HEK293 (cell line): Measurements from ENCODE around the gene ARHGAP33.
A peak's percentile ranks its signal among the peaks of the same experiment; 100 is the strongest.

Experiments used
- CTCF ChIA-PET: fragments of 350-600 bp; formaldehyde crosslinking; extraction: SDS; loops from one replicate; lab custom pipeline; 2021; ENCODE audit warnings: antibody characterized with exemption; lab: Yijun Ruan, JAX
- POLR2A ChIA-PET: fragments of 300-600 bp; formaldehyde crosslinking; extraction: SDS; loops from one replicate; lab custom pipeline; 2020; ENCODE audit warnings: antibody characterized with exemption, inconsistent platforms; lab: Yijun Ruan, JAX
- H3K27ac ChIP-seq: fragments of 200-500 bp; sonication (Bioruptor generic); 2 replicates; pipeline ENCODE4 v1.5.1; 2014; ENCODE audit warnings: low read depth, low read length, control low read depth, inconsistent platforms; ENCODE audit errors: extremely low read depth
- H3K36me3 ChIP-seq, 2 experiments: fragments of 200-500 bp in 1 of 2; sonication (Bioruptor generic) in 1 of 2; 1 replicate in 1 of 2; 2 replicates in 1 of 2; pipeline ENCODE4 v1.5.1; 2014 to 2017; ENCODE audit warnings: inconsistent platforms in 2 of 2, low read length in 2 of 2; ENCODE audit not compliant: control insufficient read depth in 2 of 2, insufficient read depth in 1 of 2
- H3K4me1 ChIP-seq: fragments of 200-500 bp; sonication (Bioruptor generic); 2 replicates; pipeline ENCODE4 v1.5.1; 2014; ENCODE audit warnings: mild to moderate bottlenecking, low read length, inconsistent platforms; ENCODE audit not compliant: control insufficient read depth, insufficient read depth
- H3K4me3 ChIP-seq: 2 replicates; pipeline ENCODE4 v1.5.1; 2011; ENCODE audit warnings: low read depth, mild to moderate bottlenecking, control low read depth, low read length, moderate library complexity
- H3K9me3 ChIP-seq: fragments of 200-500 bp; sonication (Bioruptor generic); 2 replicates; pipeline ENCODE4 v1.5.1; 2014; ENCODE audit warnings: low read depth, low read length, inconsistent platforms; ENCODE audit not compliant: control insufficient read depth, insufficient read depth
- FEZF1 ChIP-seq: fragments of 450-650 bp; formaldehyde crosslinking; IDR thresholded peaks from 2 replicates; pipeline ENCODE4 v1.5.1; 2016; ENCODE audit warnings: missing biosample characterization, missing genetic modification characterization
- GFI1B ChIP-seq: fragments of 450-650 bp; formaldehyde crosslinking; IDR thresholded peaks from 2 replicates; pipeline ENCODE4 v1.5.1; 2016; ENCODE audit warnings: missing biosample characterization, missing genetic modification characterization
- GLIS1 ChIP-seq: fragments of 450-650 bp; formaldehyde crosslinking; IDR thresholded peaks from 2 replicates; pipeline ENCODE4 v1.5.1; 2016; ENCODE audit warnings: missing biosample characterization, missing genetic modification characterization
- GLIS2 ChIP-seq: fragments of 450-650 bp; formaldehyde crosslinking; IDR thresholded peaks from 2 replicates; pipeline ENCODE4 v1.5.1; 2016; ENCODE audit warnings: missing biosample characterization, missing genetic modification characterization
- SCRT2 ChIP-seq: fragments of 450-650 bp; formaldehyde crosslinking; IDR thresholded peaks from 2 replicates; pipeline ENCODE4 v1.5.1; 2016; ENCODE audit warnings: missing biosample characterization, missing genetic modification characterization
- ZBTB1 ChIP-seq: fragments of 450-650 bp; formaldehyde crosslinking; IDR thresholded peaks from 2 replicates; pipeline ENCODE4 v1.5.1; 2016; ENCODE audit warnings: missing biosample characterization, missing genetic modification characterization
- ZFP41 ChIP-seq: fragments of 450-650 bp; formaldehyde crosslinking; IDR thresholded peaks from 2 replicates; pipeline ENCODE4 v1.5.1; 2016; ENCODE audit warnings: missing biosample characterization, missing genetic modification characterization, borderline replicate concordance
- ZNF155 ChIP-seq: fragments of 450-650 bp; formaldehyde crosslinking; IDR thresholded peaks from 2 replicates; pipeline ENCODE4 v1.5.1; 2016; ENCODE audit warnings: missing biosample characterization, missing genetic modification characterization
- ZNF19 ChIP-seq: fragments of 450-650 bp; formaldehyde crosslinking; IDR thresholded peaks from 2 replicates; pipeline ENCODE4; 2016; ENCODE audit warnings: missing biosample characterization, missing genetic modification characterization, low read depth
- ZNF202 ChIP-seq: fragments of 450-650 bp; formaldehyde crosslinking; IDR thresholded peaks from 2 replicates; pipeline ENCODE4 v1.5.1; 2016; ENCODE audit warnings: missing biosample characterization, missing genetic modification characterization, borderline replicate concordance
- ZNF514 ChIP-seq: fragments of 450-650 bp; formaldehyde crosslinking; IDR thresholded peaks from 2 replicates; pipeline ENCODE4 v1.5.1; 2016; ENCODE audit warnings: missing biosample characterization, missing genetic modification characterization
- ZNF530 ChIP-seq: fragments of 450-650 bp; formaldehyde crosslinking; IDR thresholded peaks from 2 replicates; pipeline ENCODE4 v1.5.1; 2016; ENCODE audit warnings: low read depth, missing biosample characterization, missing genetic modification characterization
- ZNF777 ChIP-seq: fragments of 450-650 bp; formaldehyde crosslinking; IDR thresholded peaks from 2 replicates; pipeline ENCODE4 v1.5.1; 2017; ENCODE audit warnings: missing biosample characterization, missing genetic modification characterization, borderline replicate concordance
- TF ChIP-seq, protein P1 (sequence below): fragments of 450-650 bp; formaldehyde crosslinking; IDR thresholded peaks from 2 replicates; pipeline ENCODE4 v1.5.1; 2016; ENCODE audit warnings: missing biosample characterization, missing genetic modification characterization, low read depth
- TF ChIP-seq, protein P2 (sequence below): fragments of 450-650 bp; formaldehyde crosslinking; optimal IDR thresholded peaks from 2 replicates; pipeline ENCODE3; 2016; ENCODE audit warnings: missing biosample characterization, mild to moderate bottlenecking, missing genetic modification characterization
- TF ChIP-seq, protein P3 (sequence below): fragments of 450-650 bp; formaldehyde crosslinking; IDR thresholded peaks from 2 replicates; pipeline ENCODE4 v1.5.1; 2016; ENCODE audit warnings: missing biosample characterization, missing genetic modification characterization, borderline replicate concordance
- TF ChIP-seq, protein P4 (sequence below): fragments of 450-650 bp; formaldehyde crosslinking; IDR thresholded peaks from 2 replicates; pipeline ENCODE4 v1.5.1; 2016; ENCODE audit warnings: missing biosample characterization, missing genetic modification characterization

The ARHGAP33 gene

DNA sequence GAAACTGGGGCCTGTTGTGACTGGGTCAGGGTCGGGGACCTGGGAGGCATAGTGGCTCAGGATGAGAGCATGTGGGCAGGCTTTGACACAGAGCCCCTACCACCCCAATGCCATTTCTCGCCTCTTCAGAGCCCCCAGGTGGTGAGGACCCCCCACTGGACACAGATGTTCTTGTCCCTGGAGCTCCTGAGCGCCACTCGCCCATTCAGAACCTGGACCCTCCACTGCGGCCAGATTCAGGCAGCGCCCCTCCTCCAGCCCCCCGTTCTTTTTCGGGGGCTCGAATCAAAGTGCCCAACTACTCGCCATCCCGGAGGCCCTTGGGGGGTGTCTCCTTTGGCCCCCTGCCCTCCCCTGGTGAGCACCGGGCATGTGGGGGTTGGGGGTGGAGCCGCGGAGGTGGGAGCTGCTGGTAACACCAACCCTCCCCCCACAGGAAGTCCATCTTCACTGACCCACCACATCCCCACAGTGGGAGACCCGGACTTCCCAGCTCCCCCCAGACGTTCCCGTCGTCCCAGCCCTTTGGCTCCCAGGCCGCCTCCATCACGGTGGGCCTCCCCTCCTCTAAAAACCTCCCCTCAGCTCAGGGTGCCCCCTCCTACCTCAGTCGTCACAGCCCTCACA, 43.5 kb upstream of the ARHGAP33 start:
- no peak overlapping the region for H3K27ac ChIP-seq
- POLR2A ChIA-PET = interaction anchor here (0.5 to 13.6 kb wide), 4 partner anchors 6 to 90 kb away, joined by 4 to 204 read pairs (median 10); partner anchors contain the start of genes LIN37, PSENEN and U2AF1L4
- no peaks in the 10 kb centered on the region for H3K4me1 ChIP-seq
- H3K36me3 ChIP-seq = peaks cover 95 to 97% of the 10 kb centered on the region in 2 experiments
- H3K4me3 ChIP-seq = no peak overlapping the region
- no peaks in the 10 kb centered on the region for H3K9me3 ChIP-seq
- CTCF ChIA-PET = interaction anchor here (0.5 kb wide), 1 partner anchor 487 kb away, joined by 3 read pairs; no protein-coding TSS in a partner anchor
- TF ChIP-seq GLIS2 (tag by site-specific recombination) (peak; percentile 56), ZNF530 (tag by site-specific recombination) (no peak), GLIS1 (tag by site-specific recombination) (peak; percentile 38; the same call in 1 of the 2 replicates)

DNA sequence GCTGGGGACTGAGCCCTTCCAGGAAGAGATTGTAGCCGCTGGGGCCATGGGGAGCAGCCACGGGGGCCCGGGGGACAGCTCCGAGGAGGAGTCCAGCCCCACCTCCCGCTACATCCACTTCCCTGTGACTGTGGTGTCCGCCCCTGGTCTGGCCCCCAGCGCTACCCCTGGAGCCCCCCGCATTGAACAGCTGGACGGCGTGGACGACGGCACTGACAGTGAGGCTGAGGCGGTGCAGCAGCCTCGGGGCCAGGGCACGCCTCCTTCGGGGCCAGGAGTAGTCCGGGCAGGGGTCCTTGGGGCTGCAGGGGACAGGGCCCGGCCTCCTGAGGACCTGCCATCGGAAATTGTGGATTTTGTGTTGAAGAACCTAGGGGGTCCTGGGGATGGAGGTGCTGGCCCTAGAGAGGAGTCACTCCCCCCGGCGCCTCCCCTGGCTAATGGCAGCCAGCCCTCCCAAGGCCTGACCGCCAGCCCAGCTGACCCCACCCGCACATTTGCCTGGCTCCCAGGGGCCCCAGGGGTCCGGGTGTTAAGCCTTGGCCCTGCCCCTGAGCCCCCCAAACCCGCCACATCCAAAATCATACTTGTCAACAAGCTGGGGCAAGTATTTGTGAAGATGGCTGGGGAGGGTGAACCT, 42.7 kb upstream of the ARHGAP33 start:
- no peak overlapping the region for H3K4me3 ChIP-seq
- H3K36me3 ChIP-seq = peaks cover 95 to 97% of the 10 kb centered on the region in 2 experiments
- TF ChIP-seq, protein P1, sequence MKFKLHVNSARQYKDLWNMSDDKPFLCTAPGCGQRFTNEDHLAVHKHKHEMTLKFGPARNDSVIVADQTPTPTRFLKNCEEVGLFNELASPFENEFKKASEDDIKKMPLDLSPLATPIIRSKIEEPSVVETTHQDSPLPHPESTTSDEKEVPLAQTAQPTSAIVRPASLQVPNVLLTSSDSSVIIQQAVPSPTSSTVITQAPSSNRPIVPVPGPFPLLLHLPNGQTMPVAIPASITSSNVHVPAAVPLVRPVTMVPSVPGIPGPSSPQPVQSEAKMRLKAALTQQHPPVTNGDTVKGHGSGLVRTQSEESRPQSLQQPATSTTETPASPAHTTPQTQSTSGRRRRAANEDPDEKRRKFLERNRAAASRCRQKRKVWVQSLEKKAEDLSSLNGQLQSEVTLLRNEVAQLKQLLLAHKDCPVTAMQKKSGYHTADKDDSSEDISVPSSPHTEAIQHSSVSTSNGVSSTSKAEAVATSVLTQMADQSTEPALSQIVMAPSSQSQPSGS (tag by site-specific recombination) = no peak
- TF ChIP-seq FEZF1 (tag by site-specific recombination) (no peak), GFI1B (tag by site-specific recombination) (no peak), SCRT2 (tag by site-specific recombination) (no peak), ZNF514 (tag by site-specific recombination) (no peak), ZNF155 (no peak), ZFP41 (tag by site-specific recombination) (no peak), ZNF777 (tag by site-specific recombination) (no peak), ZBTB1 (tag by site-specific recombination) (no peak), ZNF19 (tag by site-specific recombination) (no peak), ZNF202 (no peak)
- TF ChIP-seq, protein P2, sequence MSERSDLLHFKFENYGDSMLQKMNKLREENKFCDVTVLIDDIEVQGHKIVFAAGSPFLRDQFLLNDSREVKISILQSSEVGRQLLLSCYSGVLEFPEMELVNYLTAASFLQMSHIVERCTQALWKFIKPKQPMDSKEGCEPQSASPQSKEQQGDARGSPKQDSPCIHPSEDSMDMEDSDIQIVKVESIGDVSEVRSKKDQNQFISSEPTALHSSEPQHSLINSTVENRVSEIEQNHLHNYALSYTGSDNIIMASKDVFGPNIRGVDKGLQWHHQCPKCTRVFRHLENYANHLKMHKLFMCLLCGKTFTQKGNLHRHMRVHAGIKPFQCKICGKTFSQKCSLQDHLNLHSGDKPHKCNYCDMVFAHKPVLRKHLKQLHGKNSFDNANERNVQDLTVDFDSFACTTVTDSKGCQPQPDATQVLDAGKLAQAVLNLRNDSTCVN = no peak
- TF ChIP-seq, protein P3, sequence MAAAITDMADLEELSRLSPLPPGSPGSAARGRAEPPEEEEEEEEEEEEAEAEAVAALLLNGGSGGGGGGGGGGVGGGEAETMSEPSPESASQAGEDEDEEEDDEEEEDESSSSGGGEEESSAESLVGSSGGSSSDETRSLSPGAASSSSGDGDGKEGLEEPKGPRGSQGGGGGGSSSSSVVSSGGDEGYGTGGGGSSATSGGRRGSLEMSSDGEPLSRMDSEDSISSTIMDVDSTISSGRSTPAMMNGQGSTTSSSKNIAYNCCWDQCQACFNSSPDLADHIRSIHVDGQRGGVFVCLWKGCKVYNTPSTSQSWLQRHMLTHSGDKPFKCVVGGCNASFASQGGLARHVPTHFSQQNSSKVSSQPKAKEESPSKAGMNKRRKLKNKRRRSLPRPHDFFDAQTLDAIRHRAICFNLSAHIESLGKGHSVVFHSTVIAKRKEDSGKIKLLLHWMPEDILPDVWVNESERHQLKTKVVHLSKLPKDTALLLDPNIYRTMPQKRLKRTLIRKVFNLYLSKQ = no peak
- TF ChIP-seq, protein P4, sequence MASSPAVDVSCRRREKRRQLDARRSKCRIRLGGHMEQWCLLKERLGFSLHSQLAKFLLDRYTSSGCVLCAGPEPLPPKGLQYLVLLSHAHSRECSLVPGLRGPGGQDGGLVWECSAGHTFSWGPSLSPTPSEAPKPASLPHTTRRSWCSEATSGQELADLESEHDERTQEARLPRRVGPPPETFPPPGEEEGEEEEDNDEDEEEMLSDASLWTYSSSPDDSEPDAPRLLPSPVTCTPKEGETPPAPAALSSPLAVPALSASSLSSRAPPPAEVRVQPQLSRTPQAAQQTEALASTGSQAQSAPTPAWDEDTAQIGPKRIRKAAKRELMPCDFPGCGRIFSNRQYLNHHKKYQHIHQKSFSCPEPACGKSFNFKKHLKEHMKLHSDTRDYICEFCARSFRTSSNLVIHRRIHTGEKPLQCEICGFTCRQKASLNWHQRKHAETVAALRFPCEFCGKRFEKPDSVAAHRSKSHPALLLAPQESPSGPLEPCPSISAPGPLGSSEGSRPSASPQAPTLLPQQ (tag by site-specific recombination) = no peak
- ChIA-PET CTCF (interaction anchor here (0.5 kb wide), 1 partner anchor 486 kb away, joined by 3 read pairs; no protein-coding TSS in a partner anchor), POLR2A (interaction anchor here (1.5 to 13.6 kb wide), 3 partner anchors 5 to 16 kb away, joined by 7 to 204 read pairs (median 12); partner anchors contain the start of genes LIN37, PSENEN and U2AF1L4)
- H3K9me3 ChIP-seq = no peaks in the 10 kb centered on the region
- no peaks in the 10 kb centered on the region for H3K4me1 ChIP-seq
- H3K27ac ChIP-seq = no peak overlapping the region
